PC-3 (cell line): ENCODE results near the gene ARHGEF26. TPM values are rescaled to one million over a fixed set of nuclear protein-coding genes. Genes with fewer than 3 reads are reported as not detected.

Experiments used
- ATAC-seq: fragments of 200-7000 bp; cut with Tn5 transposase; 2 replicates; pipeline ENCODE4 v1.9.1; 2020; ENCODE audit warnings: mild to moderate bottlenecking, moderate library complexity
- BruUV-seq: library from RNA; stranded (reverse); fragments of 400-500 nt; replicated peaks from 2 replicates; lab custom pipeline; 2021; lab: Mats Ljungman, UMichigan
- CTCF ChIA-PET: fragments of 300-600 bp; sonication (Branson Sonifier 250); formaldehyde crosslinking; loops from one replicate; lab custom pipeline; 2022; ENCODE audit warnings: antibody characterized with exemption; lab: Charles Lee
- POLR2A ChIA-PET: fragments of 300-600 bp; sonication (Branson Sonifier 250); formaldehyde crosslinking; loops from one replicate; lab custom pipeline; 2022; ENCODE audit warnings: antibody characterized with exemption; ENCODE audit not compliant: unreplicated experiment; lab: Charles Lee
- DNase-seq: peaks from one replicate; pipeline ENCODE4 v3.0.0-alpha.2; 2015
- H2AFZ ChIP-seq: fragments of 300-600 bp; sonication (generic); 2 replicates; pipeline ENCODE4 v1.6.0; 2016; ENCODE audit warnings: antibody characterized with exemption, low read length
- H3F3A ChIP-seq: fragments of 300-600 bp; sonication (generic); one replicate; pipeline ENCODE4 v1.6.0; 2017; ENCODE audit warnings: antibody characterized with exemption, low read length, control low read depth, mild to moderate bottlenecking; ENCODE audit not compliant: unreplicated experiment
- H3K27ac ChIP-seq: fragments of 300-600 bp; sonication (generic); 2 replicates; pipeline ENCODE4 v1.5.1; 2016; ENCODE audit warnings: mild to moderate bottlenecking, low read length
- H3K27me3 ChIP-seq: fragments of 300-600 bp; sonication (generic); 2 replicates; pipeline ENCODE4 v1.6.1; 2016; ENCODE audit warnings: low read length, mixed read lengths
- H3K36me3 ChIP-seq: fragments of 300-600 bp; sonication (generic); 2 replicates; pipeline ENCODE4 v1.6.1; 2016; ENCODE audit warnings: low read depth, mixed run types, low read length, mixed read lengths
- H3K4me1 ChIP-seq: fragments of 300-600 bp; sonication (generic); 2 replicates; pipeline ENCODE4 v1.5.1; 2016; ENCODE audit warnings: low read length; ENCODE audit not compliant: insufficient read depth
- H3K4me2 ChIP-seq: fragments of 300-600 bp; sonication (generic); 2 replicates; pipeline ENCODE4 v1.6.0; 2016; ENCODE audit warnings: low read length
- H3K4me3 ChIP-seq: fragments of 300-600 bp; sonication (generic); 2 replicates; pipeline ENCODE4 v1.5.1; 2016; ENCODE audit warnings: mild to moderate bottlenecking, low read length, mixed read lengths
- H3K79me2 ChIP-seq: fragments of 300-600 bp; sonication (generic); 2 replicates; pipeline ENCODE4 v1.6.1; 2017; ENCODE audit warnings: low read length, mixed read lengths
- H3K9ac ChIP-seq: fragments of 300-600 bp; sonication (generic); 2 replicates; pipeline ENCODE4 v1.6.0; 2016; ENCODE audit warnings: mild to moderate bottlenecking, low read length
- H3K9me2 ChIP-seq: fragments of 300-600 bp; sonication (generic); replicated peaks from 2 replicates; pipeline ENCODE4 v1.6.1; 2016; ENCODE audit warnings: mixed run types, low read length, mixed read lengths
- H3K9me3 ChIP-seq: fragments of 300-600 bp; sonication (generic); 2 replicates; pipeline ENCODE4 v1.6.1; 2016; ENCODE audit warnings: low read length, mixed read lengths
- H4K20me1 ChIP-seq: fragments of 300-600 bp; sonication (generic); 2 replicates; pipeline ENCODE4 v1.6.1; 2016; ENCODE audit warnings: low read length, mixed read lengths
- CTCF ChIP-seq: fragments of 300-600 bp; sonication (generic); conservative IDR thresholded peaks from 2 replicates; pipeline ENCODE4 v1.5.1; 2017; ENCODE audit warnings: antibody characterized with exemption, low read depth, mild to moderate bottlenecking, low read length
- EZH2 ChIP-seq: fragments of 300-600 bp; sonication (generic); IDR thresholded peaks from one replicate; pipeline ENCODE4 v1.6.1; 2017; ENCODE audit warnings: antibody characterized with exemption, mild to moderate bottlenecking, low read length; ENCODE audit not compliant: unreplicated experiment
- EZH2phosphoT487 ChIP-seq: fragments of 300-600 bp; sonication (generic); IDR thresholded peaks from 2 replicates; pipeline ENCODE4 v1.6.1; 2018; ENCODE audit warnings: mild to moderate bottlenecking, antibody characterized with exemption, low read length, borderline replicate concordance
- intact Hi-C: fragments of 100-400 bp; cut with micrococcal nuclease; formaldehyde crosslinking; loops from 2 replicates; pipeline ENCODE4 v1.9.0; 2023
- total RNA-seq: library from RNA; depleted of rRNA; stranded (reverse); fragments of >200 nt; gene quantifications from 2 replicates; pipeline ENCODE4 v1.2.3, GENCODE V29; 2014

The ARHGEF26 gene
- total RNA-seq, 1 experiment from 2014 or later, result 5.0 TPM

GRCh38 chr3:154243353-154243752 lies 122.2 kb downstream of the ARHGEF26 start:
- Histone ChIP-seq H3K9ac (no peak overlapping the region), H2AFZ (no peak overlapping the region), H4K20me1 (no peaks in the 10 kb centered on the region), H3K4me1 (peaks cover 7% of the 10 kb centered on the region), H3K27me3 (no peaks in the 10 kb centered on the region), H3K79me2 (no peaks in the 10 kb centered on the region), H3K27ac (peak overlapping the region; percentile 2; the same call in 1 of the 2 replicates), H3K9me2 (no peaks in the 10 kb centered on the region), H3K4me2 (no peak overlapping the region), H3K9me3 (no peaks in the 10 kb centered on the region), H3F3A (no peaks in the 10 kb centered on the region), H3K4me3 (no peak overlapping the region), H3K36me3 (no peaks in the 10 kb centered on the region; the same call in 1 of the 2 replicates)
- intact Hi-C loops, result no loop called here
- ChIA-PET CTCF (no interaction called here), POLR2A (no interaction called here)
- peak; percentile 62 for ATAC-seq
- no TSS peak for BruUV-seq
- peak; percentile 21 for DNase-seq
- no peak for TF ChIP-seq EZH2phosphoT487
- no peak for TF ChIP-seq CTCF

GRCh38 chr3:154244644-154245043 lies 123.5 kb downstream of the ARHGEF26 start:
- CTCF ChIA-PET, result no interaction called here
- Histone ChIP-seq H3K36me3 (no peaks in the 10 kb centered on the region; the same call in 1 of the 2 replicates), H3K4me3 (no peak overlapping the region), H2AFZ (no peak overlapping the region), H3F3A (no peaks in the 10 kb centered on the region), H3K4me1 (peaks cover 7% of the 10 kb centered on the region), H3K9me2 (no peaks in the 10 kb centered on the region), H3K4me2 (no peak overlapping the region), H3K9ac (no peak overlapping the region), H3K27me3 (no peaks in the 10 kb centered on the region), H3K9me3 (no peaks in the 10 kb centered on the region), H4K20me1 (no peaks in the 10 kb centered on the region), H3K27ac (no peak overlapping the region), H3K79me2 (no peaks in the 10 kb centered on the region)
- intact Hi-C loops, result no loop called here
- BruUV-seq, result no TSS peak
- peak; percentile 68 for ATAC-seq
- DNase-seq, result peak; percentile 47
- TF ChIP-seq CTCF (no peak), EZH2phosphoT487 (no peak), EZH2 (no peak)
- POLR2A ChIA-PET, result interaction anchor here (0.8 kb wide), 1 partner anchor 16 kb away, joined by 7 read pairs; no protein-coding TSS in a partner anchor

- no peaks in the 10 kb centered on the region for H3K27me3 ChIP-seq
- no peak overlapping the region for H3K9ac ChIP-seq
- H4K20me1 ChIP-seq, result no peaks in the 10 kb centered on the region
- no peaks in the 10 kb centered on the region for H3F3A ChIP-seq
- CTCF ChIA-PET, result no interaction called here
- ATAC-seq, result no peak
- no peak overlapping the region for H3K27ac ChIP-seq
- POLR2A ChIA-PET, result no interaction called here
- no peaks in the 10 kb centered on the region; the same call in 1 of the 2 replicates for H3K36me3 ChIP-seq
- H3K9me3 ChIP-seq, result no peaks in the 10 kb centered on the region
- peaks cover 7% of the 10 kb centered on the region for H3K4me1 ChIP-seq
- intact Hi-C loops, result no loop called here
- no peak overlapping the region for H3K4me3 ChIP-seq
- BruUV-seq, result no TSS peak
- no peaks in the 10 kb centered on the region for H3K79me2 ChIP-seq
- DNase-seq, result no peak
- no peaks in the 10 kb centered on the region for H3K9me2 ChIP-seq
- no peak overlapping the region for H2AFZ ChIP-seq
- no peak for TF ChIP-seq CTCF
- TF ChIP-seq EZH2phosphoT487, result no peak
- TF ChIP-seq EZH2, result no peak
- no peak overlapping the region for H3K4me2 ChIP-seq
Observed at GRCh38 chr3:154247806-154248415, 126.7 kb downstream of the ARHGEF26 start.
